CD4-positive, alpha-beta T cell treated with Interleukin-4 for 4 hours (primary cell): Measurements from ENCODE around the gene EPN2.

Experiments used
- DNase-seq: peaks from one replicate; pipeline ENCODE4 v3.0.0-alpha.2; 2020

Gene EPN2

DNA sequence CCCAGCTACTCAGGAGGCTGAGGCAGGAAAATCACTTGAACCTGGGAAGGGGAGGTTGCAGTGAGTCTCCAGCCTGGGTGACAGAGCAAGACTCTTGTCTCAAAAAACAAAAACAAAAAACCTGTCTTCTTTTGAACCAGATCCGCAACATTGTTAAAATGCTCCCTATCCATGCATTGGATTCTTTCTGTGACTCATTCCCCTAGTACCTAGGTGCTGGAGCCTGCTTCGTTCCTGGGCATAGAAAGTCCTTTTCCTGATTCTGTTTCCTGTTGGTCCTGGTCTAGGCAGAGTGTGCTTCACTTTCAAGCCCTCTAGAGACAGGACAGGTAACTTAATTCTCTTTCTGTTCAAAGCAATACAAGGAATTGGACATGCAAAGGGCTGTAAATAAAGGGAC lies 5.2 kb downstream of the EPN2 start:
- no peak for DNase-seq

DNA sequence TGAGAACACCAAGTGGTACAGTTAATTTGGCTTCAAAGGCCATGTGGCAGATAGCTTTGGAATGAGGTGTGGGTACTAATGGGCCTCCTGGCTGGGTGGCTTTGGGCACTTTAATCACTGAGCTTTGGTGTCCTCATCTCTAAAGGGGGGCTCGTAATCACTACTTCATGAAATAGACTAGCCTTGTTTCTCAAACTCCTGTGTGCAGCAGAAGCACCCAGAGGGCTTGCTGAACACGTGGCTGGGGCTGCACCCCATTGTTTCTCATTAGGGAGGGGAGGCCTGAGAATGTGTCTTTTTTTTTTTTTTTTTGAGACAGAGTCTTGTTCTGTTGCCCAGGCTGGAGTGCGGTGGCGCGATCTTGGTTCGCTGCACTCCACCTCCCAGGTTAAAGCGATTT lies 5.8 kb downstream of the EPN2 start:
- no peak for DNase-seq

DNA sequence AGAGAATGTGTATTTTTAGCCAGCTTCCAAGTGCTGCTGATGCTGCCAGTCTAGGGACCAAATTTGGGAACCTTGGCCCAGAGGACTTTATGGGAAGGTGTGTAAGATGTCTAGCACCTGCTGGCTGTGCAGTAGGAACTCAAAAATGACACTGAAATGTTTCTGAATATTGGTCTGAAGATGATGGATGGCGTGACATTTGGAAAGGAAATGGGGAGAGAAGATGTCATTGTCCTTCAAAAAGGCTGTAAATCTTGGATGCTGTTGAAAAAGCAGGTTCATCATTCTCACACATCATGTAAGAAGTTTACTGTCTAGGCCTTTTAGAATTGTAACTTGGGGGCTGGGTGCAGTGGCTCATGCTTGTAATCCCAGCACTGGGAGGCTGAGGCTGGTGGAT lies 6.7 kb downstream of the EPN2 start:
- no peak for DNase-seq

DNA sequence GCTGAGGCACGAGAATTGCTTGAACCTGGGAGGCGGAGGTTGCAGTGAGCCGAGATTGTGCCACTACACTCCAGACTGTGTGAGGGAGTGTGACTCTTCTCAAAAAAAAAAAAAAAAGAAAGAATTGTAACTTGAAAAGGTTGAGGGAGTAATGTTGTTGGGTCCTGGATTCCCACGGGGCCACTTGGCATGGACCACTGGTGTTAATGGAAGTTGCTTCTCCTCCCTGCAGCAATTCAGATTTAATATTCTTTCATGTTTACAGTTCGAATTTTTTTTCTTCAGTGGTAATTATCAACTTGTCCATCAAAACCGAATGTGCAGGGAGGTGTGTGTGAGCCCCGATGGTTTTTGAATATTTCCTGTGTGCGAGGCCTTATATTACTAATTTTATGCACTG lies 7.2 kb downstream of the EPN2 start:
- DNase-seq: no peak

DNA sequence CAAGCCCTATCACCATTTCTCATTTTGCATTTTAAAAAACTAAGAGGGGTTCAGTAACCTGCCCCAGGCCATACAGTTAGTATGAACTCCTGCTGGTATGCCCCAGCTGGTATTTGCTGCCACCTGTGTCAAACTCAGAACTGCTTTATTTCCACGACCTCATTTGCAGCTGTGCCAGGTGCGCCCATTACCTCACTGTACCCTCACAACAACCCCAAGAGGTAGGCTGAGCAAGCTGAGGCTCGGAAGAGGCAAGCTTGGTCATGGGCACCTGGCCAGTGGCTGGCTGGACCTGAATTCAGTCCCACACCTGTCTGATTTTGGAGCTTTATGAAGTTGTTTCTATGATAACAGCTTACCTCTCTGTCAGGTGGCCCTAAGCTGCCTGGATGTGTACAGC lies 7.6 kb downstream of the EPN2 start:
- no peak for DNase-seq

DNA sequence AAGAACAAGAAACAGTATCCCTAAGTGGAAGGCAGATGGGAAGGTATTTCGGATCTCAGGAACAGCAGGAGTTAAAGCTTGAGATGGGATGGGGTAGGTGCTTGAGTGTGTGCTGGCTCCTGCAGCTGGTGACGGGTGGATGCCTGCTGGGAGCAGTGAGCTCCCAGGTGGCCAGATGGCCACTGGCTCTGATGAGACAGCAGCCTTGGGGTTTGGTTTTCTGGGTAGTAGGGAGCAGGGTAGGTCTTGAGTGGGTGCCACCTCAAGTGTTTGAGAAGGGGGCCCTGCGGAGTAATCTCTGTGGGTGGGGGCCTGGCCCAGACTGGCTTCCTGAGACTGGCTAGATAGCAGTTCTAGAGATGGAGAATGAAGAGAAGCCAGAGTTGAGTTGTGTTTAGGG lies 10.3 kb downstream of the EPN2 start:
- no peak for DNase-seq

DNA sequence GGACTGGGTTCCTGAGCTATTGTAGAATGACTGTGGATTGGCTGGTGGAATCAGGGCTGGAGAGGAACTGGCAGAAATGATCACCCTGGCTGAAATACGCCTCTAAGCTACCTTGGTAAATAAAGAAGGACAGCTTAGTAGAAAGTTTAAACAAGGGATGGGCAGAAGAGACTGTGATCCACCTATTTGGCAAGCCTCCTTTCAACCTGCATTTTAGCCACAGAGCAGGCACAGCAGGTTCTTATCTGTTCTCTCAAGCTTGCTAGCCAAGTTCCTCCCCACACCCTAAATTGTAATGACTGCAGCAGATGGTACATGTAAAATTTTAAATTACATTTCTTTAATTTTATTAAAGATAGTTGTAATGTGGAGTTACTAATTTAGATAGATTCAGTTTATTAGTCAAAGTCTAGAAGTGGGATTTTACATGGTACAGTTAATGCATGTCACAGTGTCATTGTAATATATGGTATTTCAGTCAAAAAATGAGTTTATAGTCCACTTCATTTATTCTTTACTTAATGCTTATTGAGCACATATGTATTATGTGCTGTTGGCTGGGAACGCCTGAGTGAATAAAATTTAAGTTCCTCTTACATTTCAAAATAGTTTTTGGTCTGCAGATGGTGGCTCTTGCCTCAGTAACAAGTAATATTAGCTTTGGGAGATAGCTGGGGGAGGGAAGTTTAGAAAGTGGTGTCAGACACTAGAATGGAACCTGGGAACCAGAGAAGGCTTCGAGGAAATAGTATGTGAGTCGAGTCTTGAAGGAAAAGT lies 11.2 kb downstream of the EPN2 start:
- DNase-seq: no peak

DNA sequence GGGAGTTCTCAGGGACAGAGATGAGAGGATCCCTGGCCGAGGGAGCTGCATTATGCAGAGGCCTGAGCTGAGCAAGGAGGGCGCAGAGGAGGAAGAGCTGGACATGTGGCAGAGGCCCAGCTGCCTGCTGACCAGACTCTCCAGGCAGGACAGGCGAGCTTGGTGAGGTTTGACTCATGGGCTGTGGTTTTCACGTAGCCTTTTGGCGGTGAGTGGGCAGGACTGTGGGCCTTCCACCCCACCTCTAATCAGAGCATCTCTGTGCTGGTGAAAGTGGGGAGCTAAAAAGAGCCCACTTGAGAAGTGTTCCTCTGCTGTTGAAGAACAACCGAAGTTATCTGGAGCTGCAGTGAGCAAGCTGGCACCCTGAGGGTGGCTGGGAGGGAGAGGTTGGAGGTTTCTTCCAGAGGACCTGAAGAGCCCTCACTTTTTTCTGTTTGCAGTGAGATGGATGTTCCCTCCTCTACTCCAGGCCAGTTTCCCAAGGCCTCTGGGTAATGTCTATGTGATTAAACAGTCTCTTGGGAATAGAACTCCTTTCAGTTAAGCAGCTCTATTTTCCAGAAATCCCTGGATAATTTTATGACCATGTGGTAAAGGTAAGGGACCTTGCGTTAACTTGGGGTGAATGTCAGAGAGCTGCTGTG lies 11.9 kb downstream of the EPN2 start:
- DNase-seq: no peak

DNA sequence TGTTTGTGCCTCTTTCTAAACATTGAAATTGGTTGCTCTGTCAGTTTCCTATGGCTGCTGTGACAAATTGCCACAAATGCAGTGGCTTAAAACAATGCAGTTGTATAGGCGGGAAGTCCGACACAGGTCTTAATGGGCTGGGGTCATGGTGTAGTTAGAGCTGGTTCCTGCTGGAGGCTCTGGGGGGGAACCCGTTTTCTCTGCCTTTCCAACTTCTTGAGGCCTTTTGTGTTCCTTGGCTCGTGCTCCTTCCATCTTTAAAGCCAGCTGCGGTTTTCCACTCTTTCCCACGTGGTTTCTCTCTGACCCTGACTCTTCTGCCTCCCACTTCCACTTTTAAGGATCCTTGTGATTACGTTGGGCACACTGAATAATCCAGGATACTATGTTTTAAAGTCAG lies 12.5 kb downstream of the EPN2 start:
- no peak for DNase-seq

DNA sequence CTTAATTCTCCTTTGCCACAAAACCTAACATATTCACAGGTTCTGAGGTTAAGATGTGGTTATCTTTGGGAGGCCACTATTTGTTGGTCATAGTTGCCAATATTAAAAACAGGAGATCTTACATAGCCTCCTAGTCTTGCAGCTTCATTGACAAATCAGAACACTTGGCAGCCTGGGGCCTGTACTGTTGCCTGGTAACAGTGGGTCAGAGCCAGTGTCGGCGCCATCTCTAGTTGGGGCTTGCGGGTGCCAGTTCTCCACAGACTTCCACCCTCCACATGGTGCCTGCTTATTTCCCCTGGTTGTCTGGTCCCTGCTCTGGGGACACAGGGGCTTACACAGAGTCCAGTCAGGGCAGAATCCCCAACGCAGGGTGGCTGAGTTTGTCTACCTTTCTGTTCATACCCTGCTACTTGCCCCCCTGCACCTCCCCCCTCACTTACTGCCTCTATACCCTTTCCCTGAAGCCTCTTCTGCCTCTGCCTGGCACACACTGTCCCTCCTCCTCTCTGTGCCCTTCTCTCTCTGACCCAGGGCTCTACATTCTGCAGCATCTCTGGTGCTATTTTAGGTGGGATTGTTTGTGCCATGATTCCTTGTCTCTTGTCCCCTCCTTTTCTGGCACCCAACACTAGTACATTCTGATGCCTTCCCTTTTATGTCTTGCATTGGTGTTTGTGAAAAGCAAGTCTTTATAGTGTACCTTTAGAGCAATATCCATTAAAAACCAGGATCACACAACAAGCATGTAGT lies 13.4 kb downstream of the EPN2 start:
- no peak for DNase-seq

DNA sequence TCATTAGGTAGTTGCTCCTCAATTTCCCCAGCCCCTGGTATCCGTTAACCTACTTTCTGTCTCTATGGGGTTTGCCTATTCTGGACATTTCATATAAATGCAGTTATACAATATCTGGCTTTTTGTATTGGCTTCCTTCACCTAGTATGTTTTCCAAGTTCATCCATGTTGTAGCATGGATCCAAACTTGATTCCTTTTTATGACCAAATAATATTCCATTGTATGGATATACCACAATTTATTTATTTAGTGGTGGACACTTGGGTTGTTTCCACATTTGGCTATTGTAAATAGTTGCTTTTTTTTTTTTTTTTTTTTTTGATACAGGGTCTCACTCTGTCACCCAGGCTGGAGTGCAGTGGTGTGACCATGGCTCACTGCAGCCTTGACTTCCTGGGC lies 15.9 kb downstream of the EPN2 start:
- DNase-seq: no peak

DNA sequence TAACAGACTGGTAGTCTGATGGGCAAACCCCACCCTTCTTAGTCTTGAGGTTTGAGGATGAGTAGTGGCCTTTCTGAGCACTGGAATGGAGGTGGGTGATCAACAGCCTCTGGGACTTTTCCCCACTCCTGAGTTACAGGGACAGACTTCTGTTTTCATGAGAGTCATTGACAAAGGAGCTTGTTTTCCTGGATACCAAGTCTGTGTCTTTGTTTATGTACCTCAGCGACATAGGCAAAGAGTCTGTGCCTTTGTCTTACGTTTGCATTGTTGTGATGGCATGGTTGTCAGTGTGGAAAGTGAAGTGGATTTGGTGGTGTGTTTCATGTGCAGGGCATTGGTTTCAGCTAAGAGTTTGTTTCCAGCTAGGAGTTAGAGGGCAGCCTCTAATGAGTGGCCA lies 17.5 kb downstream of the EPN2 start:
- DNase-seq: no peak

DNA sequence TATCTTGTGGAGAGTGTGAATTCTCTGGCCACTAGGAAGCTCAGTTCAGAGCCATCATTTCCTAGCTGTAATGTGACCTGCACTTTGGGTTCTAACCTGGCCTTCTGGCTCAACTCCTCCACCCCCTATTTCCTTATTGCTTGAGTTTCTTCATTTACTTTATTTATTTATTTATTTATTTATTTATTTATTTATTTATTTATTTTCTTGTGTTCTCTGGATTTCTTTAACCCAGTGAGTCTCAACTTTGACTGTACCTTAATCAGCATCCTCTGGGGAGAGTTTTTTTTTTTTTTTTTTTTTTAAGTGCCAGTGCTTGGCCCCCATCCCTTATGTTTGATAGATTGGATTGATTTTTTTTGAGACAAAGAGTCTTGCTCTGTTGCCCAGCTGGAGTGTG lies 18.1 kb downstream of the EPN2 start:
- no peak for DNase-seq

DNA sequence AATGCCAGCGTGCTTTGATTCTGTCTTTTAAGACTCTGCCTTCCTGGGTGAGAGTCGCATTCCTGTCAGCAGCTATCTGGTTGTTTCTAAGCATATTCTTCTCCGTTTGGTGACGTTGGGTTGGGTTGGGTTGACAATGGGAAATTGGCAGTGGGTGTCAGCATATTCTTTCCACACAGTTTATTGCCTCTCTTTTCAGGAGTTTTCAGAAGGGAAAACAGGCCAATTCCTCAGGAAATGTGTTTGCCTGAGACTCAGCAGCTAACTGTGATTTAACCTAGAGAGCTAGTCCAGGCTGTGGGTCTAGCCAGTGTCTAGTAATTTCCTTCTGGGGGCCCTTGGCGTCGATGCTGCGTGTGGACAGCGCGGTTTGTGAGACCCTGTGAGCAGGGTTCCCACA lies 21.2 kb downstream of the EPN2 start:
- no peak for DNase-seq

DNA sequence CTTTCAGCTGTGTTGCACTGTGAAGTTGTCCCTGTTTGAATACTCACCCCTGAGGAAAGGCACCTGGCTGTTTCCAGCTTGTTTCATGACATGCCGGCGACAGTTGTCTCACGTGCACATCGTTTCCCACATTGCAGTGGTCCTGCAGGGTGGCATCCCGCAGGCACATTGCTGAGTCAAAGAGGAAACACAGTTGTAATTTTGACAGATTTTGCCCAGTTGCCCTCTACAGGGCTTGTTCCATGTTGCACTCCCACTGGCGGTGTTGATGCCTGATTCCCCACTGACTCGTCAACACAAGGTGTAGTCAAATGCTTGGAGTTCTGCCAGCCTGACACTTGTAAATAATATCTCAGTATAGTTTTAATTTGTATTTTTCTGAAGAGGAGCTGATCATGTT lies 23.8 kb downstream of the EPN2 start:
- no peak for DNase-seq

DNA sequence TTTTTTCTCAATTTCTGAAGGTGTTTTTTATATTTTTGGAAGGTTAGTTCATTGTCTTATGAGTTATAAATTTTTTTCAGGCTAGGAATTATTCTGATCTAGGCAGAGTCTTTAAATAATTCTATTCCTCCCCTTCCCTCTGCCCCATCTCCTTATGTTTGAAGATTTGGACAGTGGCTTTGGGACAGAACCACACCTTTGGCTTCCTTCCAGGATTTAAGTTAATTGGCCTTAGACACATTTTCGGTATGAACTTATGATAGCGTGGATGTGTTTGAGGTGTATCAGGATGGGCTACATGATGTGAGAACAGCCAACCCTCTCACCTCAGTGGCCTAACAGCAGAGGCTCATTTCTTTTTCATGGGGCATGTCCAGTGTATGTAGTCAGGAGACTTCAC lies 24.3 kb downstream of the EPN2 start:
- DNase-seq: no peak

DNA sequence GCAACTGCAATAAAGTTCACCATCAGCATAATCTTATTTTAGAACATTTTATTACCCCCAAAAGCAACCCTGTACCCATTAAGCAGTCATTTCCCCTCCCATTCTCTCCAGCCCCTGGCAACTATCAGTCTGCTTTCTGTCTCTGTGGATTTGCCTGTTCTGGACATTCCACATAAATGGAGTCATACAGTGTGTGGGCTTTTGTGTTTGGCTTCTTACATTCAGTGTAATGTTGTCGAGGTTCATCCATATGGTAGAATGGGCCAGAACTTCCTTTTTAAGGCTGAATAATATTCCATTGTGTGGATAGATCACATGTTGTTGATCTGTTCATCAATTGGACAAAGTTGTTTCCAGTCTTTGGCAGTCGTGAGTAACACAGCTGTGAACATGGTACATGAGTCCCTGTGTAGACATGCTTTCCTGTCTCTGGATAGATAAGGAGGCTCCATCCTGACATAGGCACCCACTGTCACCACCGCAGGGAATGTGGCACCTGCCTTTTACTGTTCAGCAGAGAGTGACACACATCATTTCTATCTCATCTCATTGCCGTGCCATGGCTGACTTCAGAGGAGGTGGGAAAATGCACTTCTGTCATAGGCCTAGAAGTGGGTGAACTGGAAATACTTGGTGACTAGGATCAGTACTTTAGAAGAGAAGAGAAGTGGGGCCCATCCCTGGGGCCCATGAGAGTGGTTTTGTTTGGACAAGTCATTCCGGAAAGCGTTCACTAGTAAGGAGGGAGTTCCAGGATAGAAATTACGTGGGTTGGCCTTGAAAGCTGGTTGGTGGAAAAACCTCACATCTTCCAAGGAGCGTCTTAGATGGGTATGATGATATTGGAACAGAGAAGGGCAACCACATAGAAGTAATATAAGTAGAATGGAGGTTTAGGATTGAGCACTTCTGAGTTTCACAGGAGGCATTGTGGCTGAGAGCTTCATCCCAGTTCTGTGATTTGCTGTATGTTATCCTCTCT lies 25.8 kb downstream of the EPN2 start:
- no peak for DNase-seq

DNA sequence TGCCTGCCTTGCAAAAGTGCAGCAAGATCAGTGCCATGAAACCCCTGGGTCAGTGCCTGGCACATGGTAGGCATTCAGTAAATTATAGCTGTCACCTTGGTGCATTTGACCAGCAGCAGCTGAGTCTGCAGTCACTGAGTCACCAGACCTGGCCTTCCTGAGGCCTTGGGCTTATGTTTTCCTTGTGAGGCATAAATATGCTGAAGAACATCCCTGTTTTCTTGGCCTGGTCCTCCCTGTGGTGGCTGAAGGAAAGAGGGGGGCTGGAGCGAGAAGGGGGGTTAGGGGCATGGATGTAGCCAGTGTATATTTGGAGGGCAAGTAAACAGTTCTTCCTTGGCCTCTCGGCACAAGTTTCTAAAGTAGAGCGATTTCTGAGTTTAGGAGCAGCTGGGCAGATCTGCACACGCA lies 26.5 kb downstream of the EPN2 start:
- DNase-seq: no peak

DNA sequence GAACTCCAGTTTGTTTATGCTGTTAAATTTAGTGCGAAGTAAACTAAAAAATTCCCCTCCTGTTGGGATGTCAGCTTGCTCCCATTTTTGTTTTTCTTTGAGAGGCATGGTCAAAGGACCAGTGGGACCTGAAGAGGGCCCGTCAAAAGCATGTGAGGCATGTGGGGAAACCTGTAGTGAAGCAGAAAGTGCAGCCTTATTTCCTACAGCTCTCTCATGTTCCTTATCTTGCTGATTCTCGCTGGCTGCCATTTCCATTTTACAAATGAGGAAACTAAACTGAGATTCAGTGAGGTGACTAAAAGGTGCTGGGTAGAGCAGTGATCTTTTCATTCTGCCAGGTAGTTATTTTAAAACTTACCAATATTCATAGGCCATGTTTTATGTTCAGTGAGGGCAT lies 27.1 kb downstream of the EPN2 start:
- DNase-seq: no peak

DNA sequence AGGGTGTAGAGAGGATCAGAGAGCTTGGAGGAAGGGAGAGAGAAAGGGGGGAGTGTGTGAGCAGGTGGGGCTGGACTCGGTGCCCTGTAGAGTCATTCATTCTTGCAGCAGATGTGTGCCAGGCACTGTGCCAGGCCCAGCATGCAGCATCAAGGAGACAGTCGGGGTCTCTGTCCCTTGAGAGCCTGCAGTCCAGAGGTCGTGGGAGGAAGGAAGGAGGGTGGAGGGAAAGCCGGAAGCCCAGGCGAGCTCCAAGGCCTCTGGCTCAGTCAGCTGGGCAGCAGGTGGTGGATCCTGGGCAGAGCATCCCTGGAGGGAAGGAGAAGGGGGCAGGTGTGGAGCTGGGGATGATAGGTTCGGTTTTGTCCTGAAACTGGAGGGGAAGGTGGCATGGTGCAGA lies 27.5 kb downstream of the EPN2 start:
- DNase-seq: no peak

DNA sequence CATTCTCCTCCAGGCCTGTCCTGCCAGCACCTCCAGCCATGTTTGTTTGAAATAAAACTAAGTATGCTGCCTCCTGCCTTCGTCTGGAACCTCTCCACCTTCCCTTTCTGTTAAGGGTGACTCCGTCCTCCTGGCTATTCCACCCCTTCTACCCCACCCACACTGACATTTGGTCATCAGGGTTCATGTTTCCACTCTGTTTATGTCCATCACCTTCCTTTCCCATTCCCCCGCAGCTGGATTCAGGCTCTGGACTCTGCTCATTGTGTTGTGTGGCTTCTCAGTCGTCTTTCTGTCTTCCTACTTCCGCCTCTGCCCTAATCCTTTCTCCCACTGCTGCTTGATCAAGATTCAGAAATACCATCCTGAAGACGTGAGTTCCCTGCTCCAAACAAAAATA lies 28.6 kb downstream of the EPN2 start:
- DNase-seq: no peak

DNA sequence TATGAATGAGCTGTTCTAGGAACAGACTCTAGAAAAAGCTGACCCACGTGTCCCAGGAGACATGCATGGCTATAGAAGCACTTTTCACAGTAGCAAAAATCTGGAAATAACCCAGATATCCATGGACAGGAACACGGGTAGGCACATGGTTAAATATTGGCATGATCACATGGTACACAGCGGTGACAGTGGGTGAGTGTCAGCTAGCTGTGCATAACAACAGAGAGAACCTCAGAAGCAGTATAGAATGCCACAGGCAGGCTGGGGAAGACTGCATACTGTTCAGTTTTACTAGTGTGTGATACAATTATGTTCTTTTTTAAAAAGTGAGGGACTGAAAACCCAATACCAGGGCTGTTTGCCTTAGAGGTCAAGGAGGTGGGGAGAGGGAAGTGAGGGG lies 31.4 kb downstream of the EPN2 start:
- no peak for DNase-seq

DNA sequence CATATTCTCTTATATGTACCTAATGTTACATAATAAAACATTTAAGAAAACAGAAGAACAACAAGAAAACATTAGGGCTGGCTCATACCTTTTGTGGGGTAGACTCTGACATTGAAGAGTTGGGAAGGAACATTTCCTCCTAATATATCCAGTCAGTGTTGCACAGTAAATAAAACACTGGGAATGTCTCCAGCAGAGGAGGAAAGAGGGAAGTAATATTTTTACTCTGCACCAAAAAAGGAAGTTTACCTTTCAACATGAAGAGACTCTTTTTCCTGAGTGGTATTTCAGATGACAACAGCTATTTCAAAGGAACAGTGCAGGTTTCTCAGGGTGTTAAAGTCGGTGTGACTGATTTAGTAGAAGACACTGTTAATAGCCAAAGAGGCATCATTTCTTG lies 31.9 kb downstream of the EPN2 start:
- DNase-seq: no peak
